ENCODE data around the gene MICA. TPM values are rescaled to one million over a fixed set of nuclear protein-coding genes. Genes with fewer than 3 reads are reported as not detected.
A peak's percentile ranks its signal among the peaks of the same experiment; 100 is the strongest.

Gene MICA
- total and polyA plus RNA-seq, 9 of the 15 experiments (the other 6 are each of a cell fraction or from before 2014, with no cell fraction given), result 11.8 to 24.6 (median 16.7) TPM

- TF ChIP-seq STAT5A (IDR thresholded peaks at IDR 0.05; ENCODE audit: borderline replicate concordance, low read length), result no peak
- TF ChIP-seq RB1 (IDR thresholded peaks at IDR 0.05; ENCODE audit: low read depth), result peak; percentile 43; the same call in 1 of the 2 replicates
- no peak for TF ChIP-seq NR4A1 (CRISPR knock-in tag; IDR thresholded peaks at IDR 0.05)
- no peak for TF ChIP-seq NR4A1 (tag; IDR thresholded peaks at IDR 0.05)
- TF ChIP-seq CHD4 (IDR thresholded peaks at IDR 0.05; ENCODE audit: insufficient read depth, insufficient replicate concordance, low read depth, low read length, poor library complexity, severe bottlenecking), result no peak
- TF ChIP-seq RBM15 (IDR thresholded peaks at IDR 0.05; ENCODE audit: insufficient read depth, low read length), result no peak
- no peak for TF ChIP-seq HDAC6 (IDR thresholded peaks at IDR 0.05; ENCODE audit: low read depth, low read length)
- TF ChIP-seq SRSF7 (optimal IDR thresholded peaks at IDR 0.05; ENCODE audit: low read depth, low read length), result no peak
- peak; percentile 48; the same call in 1 of the 2 replicates for TF ChIP-seq ZBTB7A (IDR thresholded peaks at IDR 0.05; ENCODE audit: borderline replicate concordance, control insufficient read depth, low read depth, low read length)
- TF ChIP-seq BACH1 (tag; IDR thresholded peaks at IDR 0.05), result no peak
- no peak for TF ChIP-seq PATZ1 (CRISPR knock-in tag; IDR thresholded peaks at IDR 0.05; ENCODE audit: borderline replicate concordance)
- TF ChIP-seq BRF2 (IDR thresholded peaks at IDR 0.05; ENCODE audit: borderline replicate concordance, insufficient read depth, insufficient read length), result no peak
- TF ChIP-seq KLF6 (CRISPR knock-in tag; IDR thresholded peaks at IDR 0.05; ENCODE audit: borderline replicate concordance), result peak; percentile 78; the same call in 1 of the 2 replicates
- no peak for TF ChIP-seq TCF15 (CRISPR knock-in tag; IDR thresholded peaks at IDR 0.05)
- TF ChIP-seq, protein P1, sequence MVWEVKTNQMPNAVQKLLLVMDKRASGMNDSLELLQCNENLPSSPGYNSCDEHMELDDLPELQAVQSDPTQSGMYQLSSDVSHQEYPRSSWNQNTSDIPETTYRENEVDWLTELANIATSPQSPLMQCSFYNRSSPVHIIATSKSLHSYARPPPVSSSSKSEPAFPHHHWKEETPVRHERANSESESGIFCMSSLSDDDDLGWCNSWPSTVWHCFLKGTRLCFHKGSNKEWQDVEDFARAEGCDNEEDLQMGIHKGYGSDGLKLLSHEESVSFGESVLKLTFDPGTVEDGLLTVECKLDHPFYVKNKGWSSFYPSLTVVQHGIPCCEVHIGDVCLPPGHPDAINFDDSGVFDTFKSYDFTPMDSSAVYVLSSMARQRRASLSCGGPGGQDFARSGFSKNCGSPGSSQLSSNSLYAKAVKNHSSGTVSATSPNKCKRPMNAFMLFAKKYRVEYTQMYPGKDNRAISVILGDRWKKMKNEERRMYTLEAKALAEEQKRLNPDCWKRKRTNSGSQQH (CRISPR knock-in tag; IDR thresholded peaks at IDR 0.05), result no peak
- no peak for TF ChIP-seq ZNF583 (CRISPR knock-in tag; IDR thresholded peaks at IDR 0.05)
- TF ChIP-seq, protein P2, sequence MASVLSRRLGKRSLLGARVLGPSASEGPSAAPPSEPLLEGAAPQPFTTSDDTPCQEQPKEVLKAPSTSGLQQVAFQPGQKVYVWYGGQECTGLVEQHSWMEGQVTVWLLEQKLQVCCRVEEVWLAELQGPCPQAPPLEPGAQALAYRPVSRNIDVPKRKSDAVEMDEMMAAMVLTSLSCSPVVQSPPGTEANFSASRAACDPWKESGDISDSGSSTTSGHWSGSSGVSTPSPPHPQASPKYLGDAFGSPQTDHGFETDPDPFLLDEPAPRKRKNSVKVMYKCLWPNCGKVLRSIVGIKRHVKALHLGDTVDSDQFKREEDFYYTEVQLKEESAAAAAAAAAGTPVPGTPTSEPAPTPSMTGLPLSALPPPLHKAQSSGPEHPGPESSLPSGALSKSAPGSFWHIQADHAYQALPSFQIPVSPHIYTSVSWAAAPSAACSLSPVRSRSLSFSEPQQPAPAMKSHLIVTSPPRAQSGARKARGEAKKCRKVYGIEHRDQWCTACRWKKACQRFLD (CRISPR knock-in tag; IDR thresholded peaks at IDR 0.05), result no peak
- TF ChIP-seq HDGF (IDR thresholded peaks at IDR 0.05), result no peak
- peak; percentile 85; the same call in 1 of the 2 replicates for TF ChIP-seq TAF7 (tag; IDR thresholded peaks at IDR 0.05)
- no peak; the same call in 1 of the 2 replicates for TF ChIP-seq ETV1 (tag; conservative IDR thresholded peaks at IDR 0.05; ENCODE audit: low read depth)
- TF ChIP-seq ZNF551 (CRISPR knock-in tag; IDR thresholded peaks at IDR 0.05), result no peak
Measured at GRCh38 chr6:31400467-31401289, 2.7 kb upstream of the MICA start (continued).
